ENCODE data around the gene ATG4C.

DNA sequence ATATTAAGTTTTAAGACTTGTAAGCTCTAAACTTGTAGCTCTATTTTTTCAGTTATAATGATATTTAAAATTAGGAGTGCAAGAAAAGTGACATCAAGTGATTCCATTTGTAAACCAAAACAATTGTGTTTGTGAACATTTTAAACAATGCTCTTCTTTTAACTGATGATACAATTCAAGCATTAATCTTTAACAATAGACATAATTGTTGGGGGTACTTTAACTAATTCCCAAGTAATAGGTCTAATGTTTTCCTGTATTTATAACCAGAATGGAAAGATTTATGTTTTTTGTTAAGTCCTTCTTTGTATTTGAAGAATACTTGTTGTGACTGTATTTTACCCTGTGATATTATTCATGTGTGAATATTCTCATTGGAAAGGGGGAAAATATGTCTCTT lies 6.8 kb downstream of the ATG4C start:
- TF ChIP-seq, protein P1, sequence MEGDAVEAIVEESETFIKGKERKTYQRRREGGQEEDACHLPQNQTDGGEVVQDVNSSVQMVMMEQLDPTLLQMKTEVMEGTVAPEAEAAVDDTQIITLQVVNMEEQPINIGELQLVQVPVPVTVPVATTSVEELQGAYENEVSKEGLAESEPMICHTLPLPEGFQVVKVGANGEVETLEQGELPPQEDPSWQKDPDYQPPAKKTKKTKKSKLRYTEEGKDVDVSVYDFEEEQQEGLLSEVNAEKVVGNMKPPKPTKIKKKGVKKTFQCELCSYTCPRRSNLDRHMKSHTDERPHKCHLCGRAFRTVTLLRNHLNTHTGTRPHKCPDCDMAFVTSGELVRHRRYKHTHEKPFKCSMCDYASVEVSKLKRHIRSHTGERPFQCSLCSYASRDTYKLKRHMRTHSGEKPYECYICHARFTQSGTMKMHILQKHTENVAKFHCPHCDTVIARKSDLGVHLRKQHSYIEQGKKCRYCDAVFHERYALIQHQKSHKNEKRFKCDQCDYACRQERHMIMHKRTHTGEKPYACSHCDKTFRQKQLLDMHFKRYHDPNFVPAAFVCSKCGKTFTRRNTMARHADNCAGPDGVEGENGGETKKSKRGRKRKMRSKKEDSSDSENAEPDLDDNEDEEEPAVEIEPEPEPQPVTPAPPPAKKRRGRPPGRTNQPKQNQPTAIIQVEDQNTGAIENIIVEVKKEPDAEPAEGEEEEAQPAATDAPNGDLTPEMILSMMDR (IDR thresholded peaks at IDR 0.05) = no peak
- TF ChIP-seq POLR2A (IDR thresholded peaks at IDR 0.05) = no peak
